Renal cortical epithelial cell (primary cell): ENCODE data around the gene RIOK3. TPM values are rescaled to one million over a fixed set of nuclear protein-coding genes. Genes with fewer than 3 reads are reported as not detected.
"Not testable (repeated sequence)": the region's sequence is repeated elsewhere in the genome, so short reads cannot be mapped to it uniquely, and the experiment has no call there.

Experiments used
- DNase-seq: peaks from one replicate; pipeline ENCODE4 v3.0.0-alpha.2; 2011; ENCODE audit warnings: low read depth
- total RNA-seq: library from RNA; depleted of rRNA; stranded (reverse); fragments of >200 nt; gene quantifications from 2 replicates; pipeline ENCODE4 v1.2.3, GENCODE V29; 2014

Gene RIOK3
- total RNA-seq, 1 donor from 2014 or later = 102 TPM

- no peak for DNase-seq
These were observed 45.0 kb downstream of the RIOK3 start for GRCh38 chr18:23498117-23498516.

- peak; percentile 53 for DNase-seq
These were observed 45.8 kb downstream of the RIOK3 start for GRCh38 chr18:23498877-23499276.

GRCh38 chr18:23499291-23499781 lies 46.2 kb downstream of the RIOK3 start:
- DNase-seq = no peak

GRCh38 chr18:23501626-23502025 lies 48.5 kb downstream of the RIOK3 start:
- DNase-seq = no peak

DNA sequence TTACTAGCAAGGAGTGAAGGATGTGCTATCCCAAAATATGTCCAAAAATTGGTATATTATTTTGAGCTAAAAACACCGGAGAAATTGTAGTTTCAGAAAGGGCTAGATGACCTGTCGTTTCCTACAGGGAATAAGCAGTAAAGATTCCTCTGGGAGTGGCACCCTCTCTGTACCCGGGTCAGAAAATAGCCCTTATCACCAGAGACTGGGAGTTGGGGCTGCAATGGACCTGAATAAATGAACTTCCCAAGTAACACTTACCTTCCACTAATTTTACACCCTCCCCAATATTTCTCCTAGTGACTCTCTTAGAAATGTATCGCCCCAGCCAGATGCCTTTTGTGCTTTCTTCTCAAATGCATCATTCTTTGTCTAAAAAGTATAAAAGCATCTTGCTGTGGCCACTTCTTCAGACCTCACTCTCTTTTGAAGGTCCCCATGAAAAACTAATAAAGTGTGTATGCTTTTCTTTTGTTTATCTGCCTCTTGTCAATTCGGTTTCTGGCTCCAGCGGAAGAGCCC lies 49.5 kb downstream of the RIOK3 start:
- no peak for DNase-seq

DNA sequence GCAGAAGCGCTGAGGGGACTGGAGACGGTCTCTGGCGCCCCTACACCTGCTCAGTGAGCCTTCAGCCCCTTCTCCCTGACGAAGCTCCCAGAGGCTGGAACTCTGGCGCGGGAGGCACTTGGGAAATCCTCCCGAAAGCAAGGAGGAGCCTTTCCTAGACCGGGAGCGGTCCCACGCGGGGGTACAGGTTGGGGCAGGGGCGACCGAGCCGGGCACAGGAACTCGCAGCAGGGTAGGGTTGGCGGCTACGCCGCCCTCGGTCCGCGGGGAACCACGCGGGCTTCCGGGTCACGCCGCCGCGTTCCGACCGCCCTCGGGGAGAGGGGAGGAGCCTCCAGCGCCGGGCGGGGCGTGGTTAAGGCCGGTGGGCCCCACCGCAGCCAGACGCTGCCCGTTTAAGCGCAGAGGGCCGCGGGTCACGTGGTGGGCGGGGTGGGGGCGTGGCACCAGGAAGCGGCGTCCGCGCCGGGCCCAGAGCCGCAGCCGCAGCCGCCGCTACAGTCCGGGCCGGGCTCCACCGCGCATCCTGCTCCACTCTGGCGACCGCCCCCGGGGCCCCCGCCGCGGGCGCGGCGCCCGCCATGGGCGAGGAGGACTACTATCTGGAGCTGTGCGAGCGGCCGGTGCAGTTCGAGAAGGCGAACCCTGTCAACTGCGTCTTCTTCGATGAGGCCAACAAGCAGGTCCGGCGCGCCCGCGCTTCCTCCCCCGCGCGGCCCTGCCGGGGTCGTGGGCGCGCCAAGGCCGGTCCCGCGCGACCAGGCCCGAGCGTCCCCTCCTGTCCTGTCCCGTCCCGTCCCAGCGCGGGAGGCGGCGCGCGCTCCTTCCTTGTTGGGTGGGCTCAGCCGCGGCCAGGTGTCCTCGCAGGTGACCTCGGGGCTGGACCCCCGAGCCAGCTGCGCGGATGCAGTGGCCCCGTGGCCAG lies 50.2 kb downstream of the RIOK3 start, which contains the start of gene RMC1:
RMC1 (plus strand) TSS at position 474 of the 925 bp plus-strand sequence; CDS start at position 582, 108 bp downstream.
- DNase-seq = peak; percentile 67

GRCh38 chr18:23503963-23504344 lies 50.9 kb downstream of the RIOK3 start:
- no peak for DNase-seq

DNA sequence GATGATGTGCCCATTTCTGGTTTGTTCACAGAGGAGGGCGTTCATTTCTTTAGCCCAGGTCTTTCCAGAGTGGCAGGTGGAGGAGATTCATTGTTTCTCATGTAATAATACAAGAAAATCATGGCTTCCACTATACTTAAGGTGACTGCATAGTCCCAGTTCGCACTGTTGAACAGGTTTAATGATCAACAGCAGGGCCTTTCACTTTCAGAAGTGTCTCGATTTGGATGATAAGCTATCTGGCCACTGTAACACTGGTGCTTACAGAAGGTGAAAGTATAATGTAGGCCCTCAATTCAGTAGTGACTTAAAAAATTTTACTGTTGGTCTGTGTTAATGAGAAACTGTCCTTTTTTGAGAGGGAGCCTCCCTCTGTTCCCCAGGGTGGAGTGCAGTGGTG lies 51.6 kb downstream of the RIOK3 start:
- peak; percentile 62 for DNase-seq

- DNase-seq = no peak
These were observed 53.3 kb downstream of the RIOK3 start for GRCh38 chr18:23506393-23506792.

DNA sequence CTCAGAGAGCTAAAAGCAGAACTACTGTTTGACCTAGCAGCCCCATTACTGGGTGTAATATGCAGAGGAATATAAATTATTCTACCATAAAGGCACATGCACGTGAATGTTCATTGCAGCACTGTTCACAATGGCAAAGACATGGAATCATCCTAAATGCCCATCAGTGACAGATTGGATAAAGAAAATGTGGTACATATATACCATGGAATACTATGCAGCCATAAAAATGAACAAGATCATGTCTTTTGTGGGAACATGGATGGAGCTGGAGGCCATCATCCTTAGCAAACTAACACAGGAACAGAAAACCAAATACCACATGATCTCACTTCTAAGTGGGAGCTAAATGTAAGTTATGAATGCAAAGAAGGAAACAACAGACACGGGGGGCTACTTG lies 57.8 kb downstream of the RIOK3 start:
- DNase-seq = not testable (repeated sequence)

- not testable (repeated sequence) for DNase-seq
These were observed 59.1 kb downstream of the RIOK3 start for GRCh38 chr18:23512216-23512615.

DNA sequence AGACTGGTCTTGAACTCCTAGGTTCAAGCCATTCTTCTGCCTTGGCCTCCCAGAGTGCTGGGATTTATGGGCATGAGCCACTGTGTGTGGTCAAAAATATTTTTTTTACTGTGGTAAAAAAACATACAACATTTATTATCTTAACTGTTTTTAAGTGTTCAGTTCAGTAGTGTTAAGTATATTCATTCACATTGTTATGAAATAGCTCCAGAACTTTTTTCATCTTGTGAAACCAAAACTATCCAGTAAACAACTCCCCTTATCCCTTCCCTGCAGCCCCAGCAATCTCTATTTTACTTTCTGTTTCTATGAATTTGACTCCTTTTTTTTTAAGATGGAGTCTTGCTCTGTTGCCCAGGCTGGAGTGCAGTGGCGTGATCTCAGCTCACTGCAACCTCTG lies 59.6 kb downstream of the RIOK3 start:
- no peak for DNase-seq

DNA sequence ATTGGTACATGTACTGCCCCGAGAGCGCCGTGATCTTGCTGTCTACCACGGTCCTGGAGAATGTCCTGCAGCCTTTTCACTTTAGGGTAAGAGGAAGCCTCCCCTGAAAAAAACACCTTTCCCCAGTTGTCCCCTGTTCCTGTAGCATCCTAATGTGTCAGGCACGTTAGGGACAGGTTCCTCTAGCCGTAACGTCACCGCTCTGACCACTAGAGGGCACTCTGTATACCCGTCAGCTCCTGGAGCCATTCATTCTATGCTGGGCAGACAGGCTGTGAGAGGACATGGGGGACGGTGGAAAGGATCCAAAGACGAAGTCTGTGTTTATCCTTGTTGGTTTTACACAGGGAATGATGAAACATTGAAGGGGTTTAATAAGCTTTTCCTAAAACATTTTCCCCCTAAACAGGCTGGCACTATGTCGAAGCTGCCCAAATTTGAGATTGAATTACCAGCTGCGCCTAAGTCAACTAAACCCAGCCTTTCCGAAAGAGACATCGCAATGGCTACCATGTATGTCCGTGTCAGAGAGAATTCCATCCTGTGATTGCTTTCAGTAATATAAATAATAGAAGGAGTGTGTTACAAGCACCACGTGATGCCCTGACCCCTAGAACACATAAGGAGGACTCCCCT lies 62.9 kb downstream of the RIOK3 start:
- DNase-seq = peak; percentile 69

DNA sequence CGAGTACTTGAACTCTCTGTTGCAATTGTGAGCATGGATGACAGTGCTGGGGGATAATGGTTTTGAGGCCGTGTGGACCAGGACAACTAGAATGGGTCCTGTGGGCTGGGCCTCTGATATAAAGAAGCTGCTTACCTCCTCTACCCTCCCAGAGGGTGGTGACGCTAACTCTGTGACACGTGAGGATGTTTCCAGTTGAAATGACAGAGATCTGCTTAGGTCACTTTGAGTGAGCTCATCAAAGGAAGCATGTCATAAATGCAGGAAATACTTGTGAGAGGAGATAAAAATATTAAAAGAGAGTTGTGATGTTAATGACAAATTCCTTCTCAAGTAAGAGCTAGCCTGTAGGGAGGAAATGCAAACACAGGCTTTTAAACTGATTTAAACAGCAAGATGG lies 66.6 kb downstream of the RIOK3 start:
- no peak for DNase-seq

GRCh38 chr18:23521271-23521670 lies 68.2 kb downstream of the RIOK3 start:
- DNase-seq = no peak

GRCh38 chr18:23521907-23522306 lies 68.8 kb downstream of the RIOK3 start:
- no peak for DNase-seq

GRCh38 chr18:23523429-23524212 lies 70.5 kb downstream of the RIOK3 start:
- DNase-seq = peak; percentile 36

GRCh38 chr18:23524213-23524707 lies 71.2 kb downstream of the RIOK3 start:
- no peak for DNase-seq

DNA sequence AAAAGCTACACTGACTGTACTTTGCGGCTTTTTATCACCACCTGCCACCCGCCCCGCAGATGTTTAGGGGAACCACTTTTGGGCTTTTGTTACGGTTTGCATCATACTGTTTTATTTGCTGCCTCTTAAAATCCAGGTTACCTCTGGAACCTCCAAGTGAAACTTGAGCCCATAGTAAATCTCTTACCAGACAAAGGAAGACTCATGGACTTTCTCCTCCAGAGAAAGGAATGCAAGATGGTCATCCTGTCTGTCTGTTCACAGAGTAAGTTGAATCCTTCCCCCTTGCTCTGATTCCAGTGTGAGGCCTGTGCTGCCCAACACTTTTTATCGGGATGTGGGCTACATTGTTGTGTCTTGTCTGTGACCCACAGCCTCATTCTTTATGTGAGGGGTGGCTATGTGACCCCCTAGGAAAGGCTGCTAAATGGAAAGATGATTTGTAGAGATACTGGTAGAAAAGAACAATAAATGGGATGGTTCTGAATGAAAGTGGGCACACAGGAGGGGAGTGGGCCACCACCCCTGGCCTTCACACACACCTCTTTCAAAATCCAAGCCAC lies 73.5 kb downstream of the RIOK3 start:
- peak; percentile 40 for DNase-seq

- peak; percentile 73 for DNase-seq
These were observed 75.7 kb downstream of the RIOK3 start for GRCh38 chr18:23528580-23529472.
